MM.1S (cell line): ENCODE results near the gene RAB5IF.

Experiments used
- DNase-seq: peaks from one replicate; pipeline ENCODE4 v3.0.0-alpha.2; 2015
- H2AFZ ChIP-seq: fragments of 300-600 bp; sonication (generic); 2 replicates; pipeline ENCODE4 v1.6.0; 2016; ENCODE audit warnings: antibody characterized with exemption, low read length
- H3F3A ChIP-seq: fragments of 300-600 bp; sonication (generic); 2 replicates; pipeline ENCODE4 v1.6.1; 2016; ENCODE audit warnings: mild to moderate bottlenecking, antibody characterized with exemption, low read length, moderate library complexity, mixed read lengths; ENCODE audit not compliant: insufficient read depth
- H3K27ac ChIP-seq: fragments of 300-600 bp; sonication (generic); 2 replicates; pipeline ENCODE4 v1.5.1; 2016; ENCODE audit warnings: mild to moderate bottlenecking, low read length
- H3K27me3 ChIP-seq: fragments of 300-600 bp; sonication (generic); replicated peaks from 2 replicates; pipeline ENCODE4 v1.6.0; 2016; ENCODE audit warnings: low read length; ENCODE audit not compliant: insufficient read depth
- H3K36me3 ChIP-seq: fragments of 300-600 bp; sonication (generic); replicated peaks from 2 replicates; pipeline ENCODE4 v1.6.1; 2016; ENCODE audit warnings: mild to moderate bottlenecking, low read length, mixed read lengths; ENCODE audit not compliant: insufficient read depth
- H3K4me1 ChIP-seq: fragments of 300-600 bp; sonication (generic); 2 replicates; pipeline ENCODE4 v1.6.1; 2016; ENCODE audit warnings: low read length, mixed read lengths
- H3K4me2 ChIP-seq: fragments of 300-600 bp; sonication (generic); 2 replicates; pipeline ENCODE4 v1.6.0; 2016; ENCODE audit warnings: low read depth, low read length
- H3K4me3 ChIP-seq: fragments of 300-600 bp; sonication (generic); 2 replicates; pipeline ENCODE4 v1.5.1; 2016; ENCODE audit warnings: low read length, mixed read lengths
- H3K79me2 ChIP-seq: fragments of 300-600 bp; sonication (generic); 2 replicates; pipeline ENCODE4 v1.6.1; 2016; ENCODE audit warnings: mixed run types, low read length, mixed read lengths
- H3K9ac ChIP-seq: fragments of 300-600 bp; sonication (generic); 2 replicates; pipeline ENCODE4 v1.6.1; 2016; ENCODE audit warnings: low read length, mixed read lengths
- H3K9me2 ChIP-seq: fragments of 300-600 bp; sonication (generic); replicated peaks from 2 replicates; pipeline ENCODE4 v1.6.1; 2016; ENCODE audit warnings: mild to moderate bottlenecking, low read length, mixed read lengths; ENCODE audit not compliant: insufficient read depth
- H3K9me3 ChIP-seq: fragments of 300-600 bp; sonication (generic); replicated peaks from 2 replicates; pipeline ENCODE4 v1.6.1; 2016; ENCODE audit warnings: mild to moderate bottlenecking, low read length, mixed read lengths; ENCODE audit not compliant: insufficient read depth
- H4K20me1 ChIP-seq: fragments of 300-600 bp; sonication (generic); 2 replicates; pipeline ENCODE4 v1.6.1; 2016; ENCODE audit warnings: mild to moderate bottlenecking, low read length, moderate library complexity, mixed read lengths; ENCODE audit not compliant: insufficient read depth
- CTCF ChIP-seq: fragments of 300-600 bp; sonication (generic); IDR thresholded peaks from 2 replicates; pipeline ENCODE4 v1.5.1; 2016; ENCODE audit warnings: antibody characterized with exemption, low read length, mixed read lengths
- EZH2 ChIP-seq: fragments of 300-600 bp; sonication (generic); optimal IDR thresholded peaks from 2 replicates; pipeline ENCODE3; 2017; ENCODE audit warnings: low read depth, mild to moderate bottlenecking, antibody characterized with exemption, low read length, mixed read lengths
- EZH2phosphoT487 ChIP-seq: fragments of 300-600 bp; sonication (generic); IDR thresholded peaks from 2 replicates; pipeline ENCODE4 v1.6.1; 2018; ENCODE audit warnings: antibody characterized with exemption, low read length

The RAB5IF gene

GRCh38 chr20:36565520-36565919 lies 40.1 kb upstream of the RAB5IF start:
- Histone ChIP-seq H4K20me1 (no peaks in the 10 kb centered on the region), H3K4me2 (no peak overlapping the region), H3K27me3 (no peaks in the 10 kb centered on the region), H3K9me2 (no peaks in the 10 kb centered on the region), H3K79me2 (no peaks in the 10 kb centered on the region), H3K27ac (no peak overlapping the region), H3K9ac (no peak overlapping the region), H3F3A (no peaks in the 10 kb centered on the region), H2AFZ (no peak overlapping the region), H3K36me3 (no peaks in the 10 kb centered on the region), H3K4me1 (no peaks in the 10 kb centered on the region), H3K9me3 (no peaks in the 10 kb centered on the region), H3K4me3 (no peak overlapping the region)
- no peak for TF ChIP-seq EZH2phosphoT487
- no peak for TF ChIP-seq CTCF
- TF ChIP-seq EZH2, result no peak
- DNase-seq, result no peak

- no peaks in the 10 kb centered on the region for H3K9me2 ChIP-seq
- no peak overlapping the region for H3K4me2 ChIP-seq
- no peak for TF ChIP-seq CTCF
- TF ChIP-seq EZH2, result no peak
- TF ChIP-seq EZH2phosphoT487, result no peak
- H3K27me3 ChIP-seq, result no peaks in the 10 kb centered on the region
- peaks cover 13% of the 10 kb centered on the region for H3K79me2 ChIP-seq
- H3K4me1 ChIP-seq, result 0 out of 2 replicates have a peak, but pooled peaks cover 3% of the 10 kb centered on the region
- no peaks in the 10 kb centered on the region for H4K20me1 ChIP-seq
- H3F3A ChIP-seq, result peaks cover 19% of the 10 kb centered on the region
- no peaks in the 10 kb centered on the region for H3K36me3 ChIP-seq
- no peak overlapping the region for H3K27ac ChIP-seq
- no peak overlapping the region for H2AFZ ChIP-seq
- no peak overlapping the region for H3K9ac ChIP-seq
- H3K9me3 ChIP-seq, result no peaks in the 10 kb centered on the region
- no peak overlapping the region for H3K4me3 ChIP-seq
- DNase-seq, result no peak
Measured at GRCh38 chr20:36569847-36570429, 35.6 kb upstream of the RAB5IF start.

GRCh38 chr20:36571564-36572504 lies 33.7 kb upstream of the RAB5IF start:
- H3K9me2 ChIP-seq, result no peaks in the 10 kb centered on the region
- H4K20me1 ChIP-seq, result no peaks in the 10 kb centered on the region
- no peak for DNase-seq
- H3K9me3 ChIP-seq, result no peaks in the 10 kb centered on the region
- TF ChIP-seq EZH2 (no peak), EZH2phosphoT487 (no peak), CTCF (no peak)
- no peak overlapping the region for H3K27ac ChIP-seq
- no peak overlapping the region for H3K4me2 ChIP-seq
- H3K4me1 ChIP-seq, result 0 out of 2 replicates have a peak, but pooled peaks cover 9% of the 10 kb centered on the region
- H3K27me3 ChIP-seq, result no peaks in the 10 kb centered on the region
- no peak overlapping the region for H3K9ac ChIP-seq
- no peaks in the 10 kb centered on the region for H3K36me3 ChIP-seq
- no peak overlapping the region for H3K4me3 ChIP-seq
- no peak overlapping the region for H2AFZ ChIP-seq
- peaks cover 24% of the 10 kb centered on the region for H3F3A ChIP-seq
- H3K79me2 ChIP-seq, result peaks cover 32% of the 10 kb centered on the region
